Effector memory CD4-positive, alpha-beta T cell (primary cell): ENCODE data around the gene PANX2.

Experiments
- DNase-seq, 3 donors: peaks; one replicate each; pipeline ENCODE4 v3.0.0-alpha.2; 2020
- H3K27ac ChIP-seq: 2 replicates; pipeline ENCODE4 v1.7.0; 2013; ENCODE audit warnings: mild to moderate bottlenecking, low read length, moderate library complexity; ENCODE audit not compliant: insufficient read depth, poor library complexity, severe bottlenecking
- H3K27me3 ChIP-seq: replicated peaks from 2 replicates; pipeline ENCODE4 v1.7.0; 2013; ENCODE audit warnings: mild to moderate bottlenecking, low read length; ENCODE audit not compliant: insufficient read depth, control insufficient read depth, poor library complexity, severe bottlenecking
- H3K36me3 ChIP-seq: 2 replicates; pipeline ENCODE4 v1.7.0; 2013; ENCODE audit warnings: mild to moderate bottlenecking, low read length, moderate library complexity; ENCODE audit not compliant: control insufficient read depth, insufficient read depth
- H3K4me1 ChIP-seq: 2 replicates; pipeline ENCODE4 v1.7.0; 2013; ENCODE audit warnings: low read length, mild to moderate bottlenecking; ENCODE audit not compliant: control insufficient read depth, insufficient read depth, poor library complexity, severe bottlenecking
- H3K4me3 ChIP-seq: 2 replicates; pipeline ENCODE4 v1.7.0; 2013; ENCODE audit warnings: low read length, low read depth, mild to moderate bottlenecking; ENCODE audit not compliant: insufficient read depth, poor library complexity, severe bottlenecking
- H3K9me3 ChIP-seq: 2 replicates; pipeline ENCODE4 v1.7.0; 2013; ENCODE audit warnings: mild to moderate bottlenecking, low read length, moderate library complexity; ENCODE audit not compliant: control insufficient read depth

The PANX2 gene

DNA sequence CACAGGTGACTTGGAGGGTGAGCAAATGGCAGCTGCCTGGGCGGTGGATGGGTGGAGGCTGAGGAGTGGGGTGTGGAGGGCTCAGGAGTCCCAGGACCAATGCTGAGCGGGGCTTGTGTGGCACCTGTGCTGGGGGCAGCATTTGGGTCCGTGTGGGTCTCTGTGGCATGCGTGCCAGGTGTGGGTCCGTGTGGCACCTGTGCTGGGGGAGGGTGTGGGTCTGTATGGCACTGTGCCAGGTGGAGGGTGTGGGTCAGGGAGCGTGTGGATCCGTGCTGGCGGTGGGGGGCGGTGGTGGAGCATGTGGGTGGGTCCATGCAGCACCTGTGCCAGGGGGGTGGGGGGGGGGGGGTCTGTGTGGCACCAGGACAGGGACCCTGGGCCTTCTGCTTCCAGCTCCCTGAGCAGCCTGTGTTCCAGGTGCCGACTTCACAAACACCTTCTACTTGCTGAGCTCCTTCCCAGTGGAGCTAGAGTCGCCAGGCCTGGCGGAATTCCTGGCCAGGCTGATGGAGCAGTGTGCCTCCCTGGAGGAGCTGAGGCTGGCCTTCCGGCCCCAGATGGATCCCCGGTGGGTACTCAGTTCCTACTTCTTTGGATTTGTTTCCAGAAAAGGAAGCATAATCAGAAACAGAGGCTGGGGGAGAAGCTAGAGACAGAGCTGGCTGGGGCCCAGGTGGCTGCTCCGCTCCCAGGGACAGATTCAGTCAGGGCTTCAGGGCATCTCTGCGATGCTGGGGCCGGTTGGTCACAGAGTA is 44.9 kb downstream of the PANX2 start:
- Histone ChIP-seq H3K9me3 (no peaks in the 10 kb centered on the region), H3K4me1 (no peaks in the 10 kb centered on the region), H3K27ac (no peak overlapping the region), H3K36me3 (peaks cover 73% of the 10 kb centered on the region), H3K4me3 (no peak overlapping the region), H3K27me3 (no peaks in the 10 kb centered on the region)
- DNase-seq: no peak

- Histone ChIP-seq H3K4me3 (no peak overlapping the region), H3K4me1 (no peaks in the 10 kb centered on the region), H3K36me3 (peaks cover 73% of the 10 kb centered on the region), H3K27ac (no peak overlapping the region), H3K9me3 (no peaks in the 10 kb centered on the region), H3K27me3 (no peaks in the 10 kb centered on the region)
- DNase-seq: no peak
These were observed 45.6 kb downstream of the PANX2 start for GRCh38 chr22:50216055-50216683.

DNA sequence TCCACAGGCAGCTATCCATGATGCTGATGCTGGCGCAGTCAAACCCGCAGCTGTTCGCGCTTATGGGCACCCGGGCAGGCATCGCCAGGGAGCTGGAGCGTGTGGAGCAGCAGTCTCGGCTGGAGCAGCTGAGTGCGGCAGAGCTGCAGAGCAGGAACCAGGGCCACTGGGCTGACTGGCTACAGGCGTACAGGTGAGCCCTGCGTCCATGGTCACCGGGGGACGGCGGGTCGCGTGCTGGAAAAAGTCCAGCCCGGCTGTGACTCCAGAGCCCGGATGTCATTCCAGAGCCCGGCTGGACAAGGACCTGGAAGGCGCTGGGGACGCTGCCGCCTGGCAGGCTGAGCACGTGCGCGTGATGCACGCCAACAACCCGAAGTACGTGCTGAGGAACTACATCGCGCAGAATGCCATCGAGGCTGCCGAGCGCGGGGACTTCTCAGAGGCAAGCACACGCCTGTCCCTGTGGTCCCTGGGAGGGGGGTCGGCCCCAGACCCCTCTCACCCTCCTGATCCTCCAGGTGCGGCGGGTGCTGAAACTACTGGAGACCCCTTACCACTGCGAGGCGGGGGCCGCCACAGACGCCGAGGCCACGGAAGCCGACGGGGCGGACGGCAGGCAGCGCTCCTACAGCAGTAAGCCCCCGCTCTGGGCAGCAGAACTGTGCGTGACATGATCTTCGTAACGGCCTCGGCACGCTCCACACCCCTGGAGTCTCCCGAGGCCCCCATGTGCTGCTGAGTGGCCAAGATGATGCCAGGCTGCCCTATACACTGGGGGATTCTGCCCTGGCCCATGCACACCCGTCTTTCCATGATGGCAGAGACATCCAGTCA is 46.4 kb downstream of the PANX2 start:
- Histone ChIP-seq H3K27me3 (no peaks in the 10 kb centered on the region), H3K4me1 (no peaks in the 10 kb centered on the region), H3K4me3 (no peak overlapping the region), H3K27ac (no peak overlapping the region), H3K9me3 (no peaks in the 10 kb centered on the region), H3K36me3 (peaks cover 78% of the 10 kb centered on the region)
- DNase-seq: no peak

GRCh38 chr22:50217543-50218152 is 47.1 kb downstream of the PANX2 start:
- DNase-seq: no peak
- Histone ChIP-seq H3K4me1 (no peaks in the 10 kb centered on the region), H3K9me3 (no peaks in the 10 kb centered on the region), H3K27me3 (no peaks in the 10 kb centered on the region), H3K27ac (no peak overlapping the region), H3K36me3 (peaks cover 78% of the 10 kb centered on the region), H3K4me3 (no peak overlapping the region)

DNA sequence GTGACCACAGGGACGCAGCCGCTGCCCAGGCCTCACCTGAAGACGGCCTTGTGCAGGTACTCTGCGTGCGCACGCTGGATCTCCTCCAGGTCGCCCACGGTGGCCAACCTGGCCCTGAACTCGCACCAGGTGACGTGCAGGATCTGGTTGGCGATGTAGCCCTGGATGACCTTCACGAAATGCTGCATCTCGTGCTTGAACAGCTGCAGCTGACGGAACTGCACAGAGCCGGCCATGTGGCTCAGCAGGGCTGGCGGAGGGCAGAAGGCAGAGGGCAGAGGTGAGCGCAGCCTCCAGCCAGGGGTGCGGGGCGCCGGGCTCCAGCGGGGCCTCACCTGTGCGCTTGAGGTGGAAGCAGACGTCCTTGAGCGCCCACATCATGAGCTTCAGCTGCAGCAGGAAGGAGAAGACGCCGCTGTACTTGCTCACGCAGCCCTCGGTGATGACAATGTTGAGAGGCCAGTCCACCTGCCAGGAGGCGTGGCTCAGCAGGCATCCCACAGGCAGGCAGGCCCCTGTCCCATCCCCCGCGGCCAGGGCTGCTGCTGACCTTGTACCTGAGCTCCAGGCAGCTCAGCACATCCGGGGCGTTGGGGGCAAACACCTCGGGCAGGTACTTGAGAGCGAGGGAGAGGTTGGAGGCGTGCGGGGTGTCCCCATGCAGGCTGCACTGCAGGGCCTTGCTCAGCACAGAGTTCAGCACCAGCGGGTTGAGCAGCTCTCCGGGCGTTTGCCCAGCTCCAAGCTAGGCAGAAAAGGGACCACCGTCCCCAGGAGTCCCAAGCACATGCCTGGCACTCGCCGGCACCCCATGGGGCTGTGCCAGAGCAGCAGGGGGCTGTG is 47.8 kb downstream of the PANX2 start:
- no peaks in the 10 kb centered on the region for H3K4me1 ChIP-seq
- peaks cover 84% of the 10 kb centered on the region for H3K36me3 ChIP-seq
- no peaks in the 10 kb centered on the region for H3K27me3 ChIP-seq
- no peaks in the 10 kb centered on the region for H3K9me3 ChIP-seq
- DNase-seq: no peak
- H3K4me3 ChIP-seq: no peak overlapping the region
- no peak overlapping the region for H3K27ac ChIP-seq

DNA sequence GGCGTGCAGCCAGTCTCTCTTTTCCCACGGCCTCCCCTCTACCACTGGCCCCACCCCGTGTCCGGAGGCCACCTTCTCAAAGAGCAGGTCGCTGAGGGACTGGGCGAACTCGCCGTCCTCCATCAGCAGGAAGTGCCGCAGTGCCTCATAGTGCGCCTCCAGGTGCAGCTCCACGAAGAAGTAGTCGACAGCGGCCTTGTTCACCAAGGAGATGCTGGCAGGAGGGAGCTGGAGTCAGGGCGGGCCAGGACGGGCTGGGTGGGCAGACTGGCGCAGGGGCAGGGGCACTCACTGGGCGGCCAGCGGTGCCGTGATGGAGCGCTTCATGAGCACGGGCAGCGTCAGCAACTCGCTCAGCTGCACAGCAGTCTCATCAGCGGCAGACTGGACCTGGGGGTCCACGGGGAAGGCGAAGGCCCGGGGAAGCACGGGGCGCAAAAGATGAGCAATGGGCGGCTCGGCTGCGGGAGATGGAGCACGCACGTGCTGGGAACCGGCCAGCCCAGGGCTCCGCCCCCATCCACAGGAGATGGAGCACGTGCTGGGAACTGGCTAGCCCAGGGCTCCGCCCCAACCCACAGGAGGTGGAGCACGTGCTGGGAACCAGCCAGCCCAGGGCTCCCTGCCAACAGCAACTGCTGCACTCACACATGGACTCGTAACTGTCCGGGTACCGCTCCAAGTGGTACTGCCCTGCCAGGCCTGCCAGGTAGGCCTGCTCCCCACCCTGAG is 48.6 kb downstream of the PANX2 start:
- Histone ChIP-seq H3K27me3 (no peaks in the 10 kb centered on the region), H3K36me3 (peaks cover 87% of the 10 kb centered on the region), H3K4me1 (no peaks in the 10 kb centered on the region), H3K27ac (no peak overlapping the region), H3K4me3 (no peak overlapping the region), H3K9me3 (no peaks in the 10 kb centered on the region)
- DNase-seq: no peak

- Histone ChIP-seq H3K27ac (no peak overlapping the region), H3K27me3 (no peaks in the 10 kb centered on the region)
These were observed 49.5 kb downstream of the PANX2 start for GRCh38 chr22:50219800-50220602.

DNA sequence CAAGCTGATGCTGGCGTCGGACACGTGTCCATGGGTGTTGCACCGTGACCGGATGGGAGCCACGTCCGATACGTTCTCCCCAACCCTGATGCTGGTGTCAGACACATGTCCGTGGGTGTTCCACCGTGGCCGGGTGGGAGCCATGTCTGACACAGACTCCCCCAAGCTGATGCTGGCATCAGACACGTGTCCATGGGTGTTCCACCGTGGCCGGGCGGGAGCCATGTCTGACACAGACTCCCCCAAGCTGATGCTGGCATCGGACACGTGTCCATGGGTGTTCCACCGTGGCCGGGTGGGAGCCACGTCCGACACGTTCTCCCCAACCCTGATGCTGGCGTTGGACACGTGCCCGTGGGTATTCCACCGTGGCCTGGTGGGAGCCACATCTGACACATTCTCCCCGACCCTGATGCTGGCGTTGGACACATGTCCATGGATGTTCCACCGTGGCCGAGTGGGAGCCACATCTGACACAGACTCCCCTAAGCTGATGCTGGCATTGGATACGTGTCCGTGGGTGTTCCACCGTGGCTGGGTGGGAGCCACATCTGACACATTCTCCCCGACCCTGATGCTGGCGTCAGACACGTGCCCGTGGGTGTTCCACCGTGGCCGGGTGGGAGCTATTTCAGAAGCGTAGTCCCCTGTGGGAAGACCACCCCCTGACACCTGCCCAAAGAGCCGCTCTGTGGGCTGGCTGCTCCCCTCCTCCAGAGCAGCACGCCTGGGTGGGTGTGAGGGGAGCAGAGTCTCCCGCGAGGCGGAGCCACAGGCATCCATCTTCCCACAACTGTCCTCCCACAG is 50.3 kb downstream of the PANX2 start:
- Histone ChIP-seq H3K27me3 (no peaks in the 10 kb centered on the region), H3K4me3 (no peak overlapping the region)

More at GRCh38 chr22:50219800-50220602, 49.5 kb downstream of the PANX2 start:
- no peak for DNase-seq
- peaks cover 90% of the 10 kb centered on the region for H3K36me3 ChIP-seq
- H3K4me1 ChIP-seq: no peaks in the 10 kb centered on the region
- no peak overlapping the region for H3K4me3 ChIP-seq
- H3K9me3 ChIP-seq: no peaks in the 10 kb centered on the region

More for the DNA sequence above, 50.3 kb downstream of the PANX2 start:
- Histone ChIP-seq H3K27ac (no peak overlapping the region), H3K4me1 (no peaks in the 10 kb centered on the region), H3K9me3 (no peaks in the 10 kb centered on the region), H3K36me3 (peaks cover 91% of the 10 kb centered on the region)
- no peak for DNase-seq
